Astrocyte of the spinal cord (primary cell): ENCODE measurements around the gene LURAP1L.
A peak's percentile ranks its signal among the peaks of the same experiment; 100 is the strongest.

ENCODE experiments used
- DNase-seq: peaks from one replicate; pipeline ENCODE4 v3.0.0; 2011; ENCODE audit warnings: low read depth, low spot score
- H3K4me3 ChIP-seq: 2 replicates; pipeline ENCODE4 v1.5.1; 2011; ENCODE audit warnings: low read depth, mild to moderate bottlenecking, low read length, moderate library complexity
- CTCF ChIP-seq: IDR thresholded peaks from 2 replicates; pipeline ENCODE4 v1.5.1; 2012; ENCODE audit warnings: low read depth, mild to moderate bottlenecking, low read length, inconsistent platforms
- in situ Hi-C: cut with HindIII; loops from 2 replicates; pipeline ENCODE4 v1.10.0; 2017; ENCODE audit warnings: low sequenced_read_pairs

LURAP1L gene

GRCh38 chr9:12737871-12738270 lies 36.9 kb upstream of the LURAP1L start:
- DNase-seq: no peak
- no peak for TF ChIP-seq CTCF
- no peak overlapping the region for H3K4me3 ChIP-seq
- in situ Hi-C loops: no loop called here

GRCh38 chr9:12739014-12739652 lies 35.7 kb upstream of the LURAP1L start:
- in situ Hi-C loops: no loop called here
- peak; percentile 38 for DNase-seq
- no peak overlapping the region for H3K4me3 ChIP-seq
- TF ChIP-seq CTCF: no peak

- H3K4me3 ChIP-seq: no peak overlapping the region
- in situ Hi-C loops: no loop called here
- TF ChIP-seq CTCF: no peak
- DNase-seq: no peak
Observed at GRCh38 chr9:12740845-12741244, 34.0 kb upstream of the LURAP1L start.

GRCh38 chr9:12748016-12748415 lies 26.8 kb upstream of the LURAP1L start:
- in situ Hi-C loops: no loop called here
- TF ChIP-seq CTCF: no peak
- H3K4me3 ChIP-seq: no peak overlapping the region
- DNase-seq: peak; percentile 19

GRCh38 chr9:12748954-12749353 lies 25.9 kb upstream of the LURAP1L start:
- DNase-seq: no peak
- in situ Hi-C loops: no loop called here
- no peak for TF ChIP-seq CTCF

GRCh38 chr9:12753931-12754330 lies 20.9 kb upstream of the LURAP1L start:
- no peak overlapping the region for H3K4me3 ChIP-seq
- no peak for DNase-seq
- in situ Hi-C loops: no loop called here
- TF ChIP-seq CTCF: no peak

More at GRCh38 chr9:12748954-12749353, 25.9 kb upstream of the LURAP1L start:
- H3K4me3 ChIP-seq: no peak overlapping the region

- in situ Hi-C loops: no loop called here
- no peak for TF ChIP-seq CTCF
- no peak overlapping the region for H3K4me3 ChIP-seq
- DNase-seq: peak; percentile 71
Observed at GRCh38 chr9:12759761-12760160, 15.1 kb upstream of the LURAP1L start.
